Measurements from ENCODE around the gene LUZP1. TPM values are rescaled to one million over a fixed set of nuclear protein-coding genes. Genes with fewer than 3 reads are reported as not detected.
A peak's percentile ranks its signal among the peaks of the same experiment; 100 is the strongest.

Gene LUZP1
- total RNA-seq, 1 donor from 2014 or later: 65.1 TPM

GRCh38 chr1:23188936-23189452, 20.3 kb upstream of the LUZP1 start:
- DNase-seq (ENCODE audit: low read depth): peak; percentile 85

- DNase-seq (ENCODE audit: low read depth): no peak
These were observed 19.8 kb upstream of the LUZP1 start for GRCh38 chr1:23188434-23188884.

- no peak for DNase-seq (ENCODE audit: low read depth)
These were observed 19.0 kb upstream of the LUZP1 start for GRCh38 chr1:23187637-23188036.

GRCh38 chr1:23185381-23185780, 16.7 kb upstream of the LUZP1 start:
- DNase-seq (ENCODE audit: low read depth): no peak

- no peak for DNase-seq (ENCODE audit: low read depth)
These were observed 15.7 kb upstream of the LUZP1 start for GRCh38 chr1:23184212-23184934.

- DNase-seq (ENCODE audit: low read depth): no peak
These were observed 11.2 kb upstream of the LUZP1 start for GRCh38 chr1:23179862-23180261.

- no peak for DNase-seq (ENCODE audit: low read depth)
These were observed 10.3 kb upstream of the LUZP1 start for GRCh38 chr1:23178950-23179349.

GRCh38 chr1:23178414-23178813, 9.8 kb upstream of the LUZP1 start:
- no peak for DNase-seq (ENCODE audit: low read depth)

- DNase-seq (ENCODE audit: low read depth): peak; percentile 60
These were observed 9.1 kb upstream of the LUZP1 start for GRCh38 chr1:23177438-23178380.

- DNase-seq (ENCODE audit: low read depth): no peak
These were observed 8.4 kb upstream of the LUZP1 start for GRCh38 chr1:23177031-23177430.

GRCh38 chr1:23174426-23175110, 5.9 kb upstream of the LUZP1 start:
- no peak for DNase-seq (ENCODE audit: low read depth)

GRCh38 chr1:23171181-23171755, 2.6 kb upstream of the LUZP1 start:
- no peak for DNase-seq (ENCODE audit: low read depth)

GRCh38 chr1:23169727-23170335, 1.2 kb upstream of the LUZP1 start:
- no peak for DNase-seq (ENCODE audit: low read depth)

- no peak for DNase-seq (ENCODE audit: low read depth)
These were observed 529 bp upstream of the LUZP1 start for GRCh38 chr1:23169195-23169575.

- no peak for DNase-seq (ENCODE audit: low read depth)
These were observed 594 bp downstream of the LUZP1 start for GRCh38 chr1:23168079-23168444.

GRCh38 chr1:23167353-23168078, 1.1 kb downstream of the LUZP1 start:
- DNase-seq (ENCODE audit: low read depth): no peak

GRCh38 chr1:23166854-23167253, 1.8 kb downstream of the LUZP1 start:
- no peak for DNase-seq (ENCODE audit: low read depth)

GRCh38 chr1:23163395-23163794, 5.3 kb downstream of the LUZP1 start:
- DNase-seq (ENCODE audit: low read depth): peak; percentile 43

GRCh38 chr1:23159963-23160877, 8.4 kb downstream of the LUZP1 start:
- DNase-seq (ENCODE audit: low read depth): no peak

- no peak for DNase-seq (ENCODE audit: low read depth)
These were observed 11.7 kb downstream of the LUZP1 start for GRCh38 chr1:23156940-23157339.
